Gastroesophageal sphincter (tissue), 3 donors: ENCODE results near the gene UVRAG.
"Not testable (repeated sequence)": the region's sequence is repeated elsewhere in the genome, so short reads cannot be mapped to it uniquely, and the experiment has no call there.

Source experiments
- EP300 ChIP-seq: sonication (generic); formaldehyde crosslinking; IDR thresholded peaks from one replicate; pipeline ENCODE4 v1.6.1; 2017; ENCODE audit warnings: antibody characterized with exemption, mild to moderate bottlenecking
- POLR2A ChIP-seq, 2 donors: fragments of 450-650 bp; IDR thresholded peaks; one replicate each; pipeline ENCODE4 v1.6.1; 2017; ENCODE audit warnings: antibody characterized with exemption in 2 of 2, mild to moderate bottlenecking in 2 of 2, moderate library complexity in 1 of 2
- TF ChIP-seq, protein P1 (sequence below), 4 experiments: fragments of 200-600 bp in 2 of 4; fragments of 450-650 bp in 2 of 4; sonication (generic) in 1 of 4; IDR thresholded peaks; one replicate each; pipeline ENCODE4 v1.5.1; 2017 to 2019; ENCODE audit warnings: antibody characterized with exemption in 4 of 4, mild to moderate bottlenecking in 2 of 4, moderate library complexity in 2 of 4

DNA sequence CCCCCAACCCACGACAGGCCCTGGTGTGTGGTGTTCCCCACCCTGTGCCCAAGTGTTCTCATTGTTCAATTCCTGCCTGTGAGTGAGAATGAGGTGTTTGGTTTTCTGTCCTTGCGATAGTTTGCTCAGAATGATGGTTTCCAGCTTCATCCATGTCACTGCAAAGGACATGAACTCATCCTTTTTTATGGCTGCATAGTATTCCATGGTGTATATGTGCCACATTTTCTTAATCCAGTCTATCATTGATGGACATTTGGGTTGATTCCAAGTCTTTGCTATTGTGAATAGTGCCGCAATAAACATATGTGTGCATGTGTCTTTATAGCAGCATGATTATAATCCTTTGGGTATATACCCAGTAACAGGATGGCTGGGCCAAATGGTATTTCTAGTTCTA is 158.7 kb downstream of the UVRAG start:
- TF ChIP-seq, protein P1, sequence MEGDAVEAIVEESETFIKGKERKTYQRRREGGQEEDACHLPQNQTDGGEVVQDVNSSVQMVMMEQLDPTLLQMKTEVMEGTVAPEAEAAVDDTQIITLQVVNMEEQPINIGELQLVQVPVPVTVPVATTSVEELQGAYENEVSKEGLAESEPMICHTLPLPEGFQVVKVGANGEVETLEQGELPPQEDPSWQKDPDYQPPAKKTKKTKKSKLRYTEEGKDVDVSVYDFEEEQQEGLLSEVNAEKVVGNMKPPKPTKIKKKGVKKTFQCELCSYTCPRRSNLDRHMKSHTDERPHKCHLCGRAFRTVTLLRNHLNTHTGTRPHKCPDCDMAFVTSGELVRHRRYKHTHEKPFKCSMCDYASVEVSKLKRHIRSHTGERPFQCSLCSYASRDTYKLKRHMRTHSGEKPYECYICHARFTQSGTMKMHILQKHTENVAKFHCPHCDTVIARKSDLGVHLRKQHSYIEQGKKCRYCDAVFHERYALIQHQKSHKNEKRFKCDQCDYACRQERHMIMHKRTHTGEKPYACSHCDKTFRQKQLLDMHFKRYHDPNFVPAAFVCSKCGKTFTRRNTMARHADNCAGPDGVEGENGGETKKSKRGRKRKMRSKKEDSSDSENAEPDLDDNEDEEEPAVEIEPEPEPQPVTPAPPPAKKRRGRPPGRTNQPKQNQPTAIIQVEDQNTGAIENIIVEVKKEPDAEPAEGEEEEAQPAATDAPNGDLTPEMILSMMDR (IDR thresholded peaks at IDR 0.05): not testable (repeated sequence)
- TF ChIP-seq EP300; POLR2A (IDR thresholded peaks at IDR 0.05): not testable (repeated sequence)
